ENCODE results near the gene DNAJC21. TPM values are rescaled to one million over a fixed set of nuclear protein-coding genes. Genes with fewer than 3 reads are reported as not detected.

The DNAJC21 gene
- total and polyA plus RNA-seq, 7 donors = 49.3 to 113 (median 64.3) TPM

DNA sequence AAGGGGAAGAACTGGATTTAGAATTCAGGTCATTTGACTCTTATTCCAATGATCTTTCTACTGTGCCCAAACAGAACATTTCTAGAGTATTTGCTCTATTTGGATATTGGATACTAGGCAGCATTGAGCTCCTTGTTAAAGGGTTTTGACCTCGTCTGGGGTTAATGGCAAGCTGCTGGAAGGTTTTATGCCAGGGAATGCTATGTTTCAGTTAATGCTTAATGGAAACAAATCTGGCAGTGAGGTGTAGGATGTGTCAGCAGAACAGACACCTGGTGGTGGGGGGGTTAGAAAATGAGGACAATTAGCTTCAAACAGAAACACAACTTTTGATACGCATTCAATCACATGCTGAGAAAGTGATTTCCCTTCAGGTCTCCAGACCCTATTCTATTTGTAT is 66.9 kb downstream of the DNAJC21 start:
- no peaks in the 10 kb centered on the region for H3K36me3 ChIP-seq (ENCODE audit: insufficient read depth in 1 of 2, low read depth in 1 of 2)
- H3K4me3 ChIP-seq = no peak overlapping the region
- TF ChIP-seq, protein P1, sequence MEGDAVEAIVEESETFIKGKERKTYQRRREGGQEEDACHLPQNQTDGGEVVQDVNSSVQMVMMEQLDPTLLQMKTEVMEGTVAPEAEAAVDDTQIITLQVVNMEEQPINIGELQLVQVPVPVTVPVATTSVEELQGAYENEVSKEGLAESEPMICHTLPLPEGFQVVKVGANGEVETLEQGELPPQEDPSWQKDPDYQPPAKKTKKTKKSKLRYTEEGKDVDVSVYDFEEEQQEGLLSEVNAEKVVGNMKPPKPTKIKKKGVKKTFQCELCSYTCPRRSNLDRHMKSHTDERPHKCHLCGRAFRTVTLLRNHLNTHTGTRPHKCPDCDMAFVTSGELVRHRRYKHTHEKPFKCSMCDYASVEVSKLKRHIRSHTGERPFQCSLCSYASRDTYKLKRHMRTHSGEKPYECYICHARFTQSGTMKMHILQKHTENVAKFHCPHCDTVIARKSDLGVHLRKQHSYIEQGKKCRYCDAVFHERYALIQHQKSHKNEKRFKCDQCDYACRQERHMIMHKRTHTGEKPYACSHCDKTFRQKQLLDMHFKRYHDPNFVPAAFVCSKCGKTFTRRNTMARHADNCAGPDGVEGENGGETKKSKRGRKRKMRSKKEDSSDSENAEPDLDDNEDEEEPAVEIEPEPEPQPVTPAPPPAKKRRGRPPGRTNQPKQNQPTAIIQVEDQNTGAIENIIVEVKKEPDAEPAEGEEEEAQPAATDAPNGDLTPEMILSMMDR (IDR thresholded peaks at IDR 0.05) = no peak
- H3K9me3 ChIP-seq = no peaks in the 10 kb centered on the region
- no peaks in the 10 kb centered on the region for H3K4me1 ChIP-seq
- intact Hi-C loops (cut with DNase I) = no loop called here
- no peak overlapping the region for H3K27ac ChIP-seq
- H3K27me3 ChIP-seq (ENCODE audit: insufficient read depth in 3 of 3, low read length in 2 of 3) = peaks cover 0 to 7% (median 0%) of the 10 kb centered on the region in 3 donors
- ATAC-seq = no peak
- WGBS, 3 donors = 61 to 65% (median 64%) methylated on average over 2 of the region's 2 CpGs
- DNase-seq = no peak

DNA sequence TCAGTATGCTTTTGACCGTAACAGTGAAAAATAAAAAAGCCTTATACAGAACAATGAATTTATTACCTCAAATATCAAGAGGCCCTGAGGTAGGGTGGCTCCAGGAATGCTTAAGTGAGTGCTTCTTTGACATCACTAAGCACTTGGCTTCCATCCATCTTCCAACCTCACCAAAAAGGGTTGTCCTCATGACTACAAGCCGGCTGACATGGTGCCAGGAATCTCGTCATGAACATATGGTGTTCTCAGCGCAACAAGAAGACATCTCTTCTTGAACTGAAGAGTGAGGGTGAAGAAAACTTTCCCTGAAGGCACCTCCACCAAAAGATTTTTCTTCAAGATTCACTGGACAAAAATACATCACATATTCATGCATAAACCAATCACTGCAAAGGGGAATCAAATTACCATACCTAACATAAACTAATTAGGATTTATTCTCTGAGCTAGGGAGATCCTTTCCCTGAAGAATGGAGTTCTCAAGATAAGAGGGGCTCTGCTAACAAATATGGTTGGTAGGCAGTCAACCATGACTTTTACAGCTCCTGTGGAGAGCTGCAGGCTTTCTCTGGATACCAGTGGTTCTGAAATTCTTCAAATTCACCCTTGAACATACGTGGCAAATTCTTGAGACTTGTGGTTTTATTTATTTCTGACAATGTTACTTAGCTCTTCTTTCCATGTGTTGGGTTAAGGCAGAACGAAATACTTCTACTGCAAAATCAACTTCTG is 68.9 kb downstream of the DNAJC21 start:
- Histone ChIP-seq H3K4me1 (no peaks in the 10 kb centered on the region), H3K27ac (no peak overlapping the region), H3K27me3 (ENCODE audit: insufficient read depth in 3 of 3, low read length in 2 of 3) (no peaks in the 10 kb centered on the region), H3K36me3 (ENCODE audit: insufficient read depth in 1 of 2, low read depth in 1 of 2) (no peaks in the 10 kb centered on the region), H3K4me3 (no peak overlapping the region), H3K9me3 (no peaks in the 10 kb centered on the region)
- intact Hi-C loops (cut with DNase I) = no loop called here
- 48 to 57% (median 54%) methylated on average over 6 of the region's 6 CpGs for WGBS, 3 donors
- TF ChIP-seq, protein P1 (IDR thresholded peaks at IDR 0.05) = no peak
- ATAC-seq (no peak), DNase-seq (no peak)

DNA sequence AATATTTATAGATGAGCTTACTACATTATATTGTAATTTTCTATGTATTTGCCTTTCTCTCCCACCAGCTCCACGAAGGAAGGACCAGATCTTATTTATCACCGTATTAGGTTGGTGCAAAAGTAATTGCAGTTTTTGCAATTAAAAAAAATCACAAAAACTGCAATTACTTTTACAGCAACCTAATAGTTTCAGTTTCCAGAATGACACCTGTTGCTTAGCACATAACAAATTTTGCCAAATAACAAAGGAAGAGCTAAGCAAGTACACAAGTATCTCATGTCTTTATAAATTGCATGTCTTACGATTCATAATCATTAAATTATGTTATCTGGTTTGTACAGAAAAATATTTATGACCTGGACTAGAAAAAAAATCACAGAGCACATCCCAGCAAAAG is 72.5 kb downstream of the DNAJC21 start:
- Histone ChIP-seq H3K27ac (no peak overlapping the region), H3K4me3 (no peak overlapping the region), H3K9me3 (no peaks in the 10 kb centered on the region), H3K4me1 (no peaks in the 10 kb centered on the region), H3K27me3 (ENCODE audit: insufficient read depth in 3 of 3, low read length in 2 of 3) (no peaks in the 10 kb centered on the region), H3K36me3 (ENCODE audit: insufficient read depth in 1 of 2, low read depth in 1 of 2) (no peaks in the 10 kb centered on the region)
- DNase-seq (no peak), ATAC-seq (no peak)
- intact Hi-C loops (cut with DNase I) = loop anchor here in 1 of 2 donors (10.0 kb wide), 2 partner anchors 477 to 517 kb away; no protein-coding TSS in a partner anchor
- TF ChIP-seq, protein P1 (IDR thresholded peaks at IDR 0.05) = no peak
- WGBS, 3 donors = 64 to 75% (median 70%) methylated on average over 3 of the region's 3 CpGs

DNA sequence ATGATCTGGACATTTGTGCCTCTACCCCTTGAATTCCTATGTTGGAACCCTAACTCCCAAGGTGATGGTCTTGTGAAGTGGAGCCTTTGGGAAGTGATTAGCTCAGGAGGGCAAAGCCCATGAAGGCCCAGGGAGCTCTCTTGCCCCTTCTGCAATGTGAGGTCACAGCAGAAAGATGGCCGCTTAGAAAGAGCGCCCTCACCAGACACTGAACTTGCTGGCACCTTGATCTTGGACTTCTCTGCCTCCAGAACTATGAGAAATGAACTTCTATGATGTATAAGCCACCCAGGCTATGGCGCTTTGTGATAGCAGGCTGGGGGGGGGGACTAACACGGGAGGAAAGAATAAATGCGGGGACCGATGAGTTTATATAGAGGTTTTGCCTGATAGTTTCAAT is 73.1 kb downstream of the DNAJC21 start:
- DNase-seq (no peak), ATAC-seq (no peak)
- no peaks in the 10 kb centered on the region for H3K4me1 ChIP-seq
- TF ChIP-seq, protein P1 (IDR thresholded peaks at IDR 0.05) = no peak
- no peak overlapping the region for H3K4me3 ChIP-seq
- peaks cover 0 to 4% (median 0%) of the 10 kb centered on the region in 3 donors for H3K27me3 ChIP-seq (ENCODE audit: insufficient read depth in 3 of 3, low read length in 2 of 3)
- intact Hi-C loops (cut with DNase I) = loop anchor here in 1 of 2 donors (10.0 kb wide), 2 partner anchors 478 to 518 kb away; no protein-coding TSS in a partner anchor
- no peaks in the 10 kb centered on the region for H3K36me3 ChIP-seq (ENCODE audit: insufficient read depth in 1 of 2, low read depth in 1 of 2)
- no peaks in the 10 kb centered on the region for H3K9me3 ChIP-seq
- H3K27ac ChIP-seq = no peak overlapping the region
- 94 to 96% (median 96%) methylated on average over 6 of the region's 6 CpGs for WGBS, 3 donors
